Measurements from ENCODE around the gene ADM2. TPM values are rescaled to one million over a fixed set of nuclear protein-coding genes. Genes with fewer than 3 reads are reported as not detected.
A peak's percentile ranks its signal among the peaks of the same experiment; 100 is the strongest.

ADM2 gene
- total and polyA plus RNA-seq, 4 donors, result 0.74 to 5.7 (median 2.7) TPM

- no peak overlapping the region for H3K9ac ChIP-seq (ENCODE audit: insufficient read depth in 1 of 2, low read length in 2 of 2)
- DNase-seq (peak in 1 of 3 donors; percentile 12), ATAC-seq (ENCODE audit: insufficient read depth, low FRiP score) (no peak)
- WGBS, 2 donors, result 93 to 95% methylated on average over 19 to 24 of the region's 24 CpGs
- H3K27me3 ChIP-seq (ENCODE audit: control insufficient read depth in 3 of 3, insufficient read depth in 3 of 3, low read length in 2 of 3), result no peaks in the 10 kb centered on the region
- no peak for TF ChIP-seq CTCF (IDR thresholded peaks at IDR 0.05; ENCODE audit: control extremely low read depth, extremely low read depth)
- H3K27ac ChIP-seq (ENCODE audit: low read depth in 1 of 2, low read length in 1 of 2), result no peak overlapping the region
- H3K36me3 ChIP-seq (ENCODE audit: control insufficient read depth in 4 of 4, insufficient read depth in 4 of 4, low read length in 4 of 4), result peaks cover 9 to 78% (median 26%) of the 10 kb centered on the region in 4 donors
- H3K4me1 ChIP-seq (ENCODE audit: control insufficient read depth in 5 of 5, insufficient read depth in 5 of 5, low read length in 5 of 5), result no peaks in the 10 kb centered on the region
- H3K4me3 ChIP-seq, result no peak overlapping the region
- H3K9me3 ChIP-seq (ENCODE audit: control insufficient read depth in 4 of 4, insufficient read depth in 3 of 4, low read length in 3 of 4), result no peaks in the 10 kb centered on the region
Observed at GRCh38 chr22:50434849-50435248, 46.5 kb upstream of the ADM2 start.

GRCh38 chr22:50435291-50436014 lies 45.9 kb upstream of the ADM2 start:
- H3K4me3 ChIP-seq, result no peak overlapping the region
- H3K36me3 ChIP-seq (ENCODE audit: control insufficient read depth in 4 of 4, insufficient read depth in 4 of 4, low read length in 4 of 4), result peaks cover 7 to 81% (median 29%) of the 10 kb centered on the region in 4 donors
- H3K9me3 ChIP-seq (ENCODE audit: control insufficient read depth in 4 of 4, insufficient read depth in 3 of 4, low read length in 3 of 4), result no peaks in the 10 kb centered on the region
- ATAC-seq (ENCODE audit: insufficient read depth, low FRiP score), result no peak
- no peaks in the 10 kb centered on the region for H3K4me1 ChIP-seq (ENCODE audit: control insufficient read depth in 5 of 5, insufficient read depth in 5 of 5, low read length in 5 of 5)
- peak in 1 of 3 donors; percentile 5 for DNase-seq
- no peak overlapping the region for H3K9ac ChIP-seq (ENCODE audit: insufficient read depth in 1 of 2, low read length in 2 of 2)
- TF ChIP-seq CTCF (IDR thresholded peaks at IDR 0.05; ENCODE audit: control extremely low read depth, extremely low read depth), result no peak
- 92 to 95% methylated on average over 19 to 20 of the region's 20 CpGs for WGBS, 2 donors
- no peaks in the 10 kb centered on the region for H3K27me3 ChIP-seq (ENCODE audit: control insufficient read depth in 3 of 3, insufficient read depth in 3 of 3, low read length in 2 of 3)
- H3K27ac ChIP-seq (ENCODE audit: low read depth in 1 of 2, low read length in 1 of 2), result no peak overlapping the region

GRCh38 chr22:50436015-50436830 lies 45.1 kb upstream of the ADM2 start:
- Histone ChIP-seq H3K4me1 (ENCODE audit: control insufficient read depth in 5 of 5, insufficient read depth in 5 of 5, low read length in 5 of 5) (no peaks in the 10 kb centered on the region), H3K27me3 (ENCODE audit: control insufficient read depth in 3 of 3, insufficient read depth in 3 of 3, low read length in 2 of 3) (no peaks in the 10 kb centered on the region), H3K9me3 (ENCODE audit: control insufficient read depth in 4 of 4, insufficient read depth in 3 of 4, low read length in 3 of 4) (no peaks in the 10 kb centered on the region), H3K27ac (ENCODE audit: low read depth in 1 of 2, low read length in 1 of 2) (no peak overlapping the region), H3K36me3 (ENCODE audit: control insufficient read depth in 4 of 4, insufficient read depth in 4 of 4, low read length in 4 of 4) (peaks cover 4 to 83% (median 28%) of the 10 kb centered on the region in 4 donors), H3K9ac (ENCODE audit: insufficient read depth in 1 of 2, low read length in 2 of 2) (no peak overlapping the region), H3K4me3 (no peak overlapping the region)
- WGBS, 2 donors, result 92% methylated on average over 37 of the region's 37 CpGs
- ATAC-seq (ENCODE audit: insufficient read depth, low FRiP score), result no peak
- TF ChIP-seq CTCF (IDR thresholded peaks at IDR 0.05; ENCODE audit: control extremely low read depth, extremely low read depth), result no peak
- peak in 1 of 3 donors; percentile 6 for DNase-seq
